ENCODE results near the gene DNAAF5.

The DNAAF5 gene

GRCh38 chr7:726084-726853 is at the start of gene DNAAF5:
TSS of gene DNAAF5 (plus strand) at chr7:726699. CDS start at chr7:726721, 22 bp downstream.
- peak; percentile 87 for DNase-seq

DNA sequence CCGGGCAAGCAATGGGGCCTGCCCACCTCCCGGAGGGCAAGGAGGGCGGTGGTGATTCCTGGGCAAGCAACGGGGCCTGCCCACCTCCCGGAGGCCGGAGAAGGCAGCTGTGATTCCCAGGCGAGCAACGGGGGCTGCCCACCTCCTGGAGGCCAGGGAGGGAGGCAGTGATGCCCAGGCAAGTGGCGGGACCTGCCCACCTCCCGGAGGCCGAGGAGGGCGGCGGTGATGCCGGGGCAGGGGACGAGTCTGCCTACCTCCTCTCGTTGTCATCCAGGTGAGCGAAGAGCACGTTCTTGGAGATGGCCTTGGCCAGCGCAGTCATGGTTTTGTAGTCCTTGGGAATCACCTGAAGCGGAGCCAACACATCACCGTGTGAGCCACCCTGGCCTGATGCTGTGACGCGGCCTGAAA is 49.5 kb upstream of the DNAAF5 start:
- no peak for DNase-seq

DNA sequence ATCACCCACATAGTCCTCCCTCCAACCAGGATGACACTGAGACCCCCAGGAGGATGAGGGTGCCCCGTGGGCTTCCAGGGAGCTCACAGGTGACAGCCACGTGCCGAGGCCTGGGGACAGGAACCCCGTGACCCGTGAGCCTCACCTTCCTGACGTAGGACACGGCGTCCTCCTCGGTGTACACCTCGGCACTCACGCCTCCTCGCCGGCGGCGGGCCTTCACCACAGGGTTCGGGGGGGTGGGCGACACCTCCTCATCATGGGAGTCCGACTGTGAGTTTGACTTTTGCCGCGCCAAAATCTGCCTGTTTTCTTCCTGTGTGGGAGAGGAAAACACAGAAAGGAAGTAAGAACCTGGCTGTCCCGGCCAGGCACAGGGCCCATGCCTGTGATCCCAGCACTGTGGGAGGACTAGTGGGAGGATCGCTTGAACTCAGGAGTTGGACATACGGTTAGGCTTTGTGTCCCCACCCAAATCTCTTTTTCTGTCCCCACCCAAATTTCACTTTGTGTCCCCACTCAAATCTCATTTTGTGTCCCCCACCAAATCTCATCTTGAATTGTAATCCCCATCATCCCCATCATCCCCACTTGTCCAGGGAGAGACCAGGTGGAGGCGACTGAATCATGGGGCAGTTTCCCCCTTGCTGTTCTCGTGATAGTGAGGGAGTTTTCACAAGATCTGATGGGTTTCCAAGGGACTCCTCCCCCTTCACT is 45.9 kb upstream of the DNAAF5 start:
- DNase-seq, result no peak

DNA sequence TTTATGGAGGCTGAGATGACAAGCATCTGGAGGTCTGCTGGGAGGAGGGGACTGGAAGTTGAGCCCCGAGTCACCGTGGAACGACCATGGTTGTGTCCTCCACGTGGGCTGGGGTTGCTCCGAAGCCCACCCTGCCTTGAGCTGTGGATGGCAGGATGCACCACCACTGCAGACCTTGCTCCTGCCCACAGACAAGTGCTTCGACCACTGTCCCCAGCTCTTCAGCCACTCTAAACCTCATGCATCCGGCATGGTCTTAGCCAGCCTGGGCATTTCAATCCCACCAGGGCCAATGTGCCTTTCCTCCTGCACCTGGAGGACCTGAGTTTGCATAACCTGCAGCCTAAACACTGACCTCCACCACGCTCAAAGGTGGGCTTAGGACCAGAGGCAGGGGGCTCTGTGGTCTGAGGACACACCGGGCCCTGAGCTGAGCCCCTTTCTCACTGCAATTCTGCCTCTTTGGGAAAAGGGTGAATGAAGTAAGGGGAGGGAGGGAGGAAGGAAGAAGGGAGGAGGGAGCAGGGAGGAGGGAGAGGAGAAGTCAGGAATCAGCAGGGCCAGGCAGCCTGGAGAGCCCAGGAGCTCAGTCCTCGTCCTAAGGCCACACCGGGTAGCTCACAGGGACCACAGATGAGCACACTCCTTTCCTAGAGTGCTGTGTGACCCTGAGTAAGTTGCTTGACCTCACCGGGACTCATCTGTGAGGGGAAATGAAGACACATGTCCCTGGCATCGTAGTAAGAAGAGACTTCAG is 44.8 kb upstream of the DNAAF5 start:
- DNase-seq, result no peak

GRCh38 chr7:682810-683209 is 43.7 kb upstream of the DNAAF5 start:
- no peak for DNase-seq

DNA sequence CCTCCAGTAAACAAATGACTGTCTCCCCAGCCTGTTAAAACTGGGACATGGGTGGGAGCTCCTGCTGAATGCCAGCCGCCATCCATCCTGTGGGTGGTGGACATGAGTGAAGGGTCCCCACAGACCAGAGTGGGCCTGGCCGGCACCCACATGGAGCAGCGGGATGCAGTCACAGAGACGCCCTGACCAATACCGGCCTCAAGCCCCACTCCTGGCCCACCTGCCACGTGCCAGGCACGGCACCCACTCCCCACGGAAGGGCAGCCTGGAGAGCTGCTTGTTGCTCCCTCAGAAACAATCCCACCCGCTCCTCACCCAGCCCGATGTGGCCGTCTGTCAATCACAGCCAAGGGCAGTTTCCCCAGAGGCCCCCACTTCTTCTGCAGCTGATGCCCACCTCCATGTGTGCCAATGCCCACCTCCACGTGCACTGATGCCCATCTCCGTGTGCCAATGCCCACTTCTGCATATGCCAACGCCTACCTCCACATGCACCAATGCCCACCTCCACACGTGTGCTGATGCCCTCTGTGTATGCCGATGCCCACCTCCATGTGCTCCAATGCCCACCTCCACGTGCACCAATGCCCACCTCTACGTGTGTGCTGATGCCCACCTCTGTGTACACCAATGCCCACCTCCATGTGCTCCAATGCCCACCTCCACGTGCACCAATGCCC is 42.8 kb upstream of the DNAAF5 start:
- DNase-seq, result no peak

- DNase-seq, result no peak
Measured at GRCh38 chr7:684416-684815, 42.1 kb upstream of the DNAAF5 start.

DNA sequence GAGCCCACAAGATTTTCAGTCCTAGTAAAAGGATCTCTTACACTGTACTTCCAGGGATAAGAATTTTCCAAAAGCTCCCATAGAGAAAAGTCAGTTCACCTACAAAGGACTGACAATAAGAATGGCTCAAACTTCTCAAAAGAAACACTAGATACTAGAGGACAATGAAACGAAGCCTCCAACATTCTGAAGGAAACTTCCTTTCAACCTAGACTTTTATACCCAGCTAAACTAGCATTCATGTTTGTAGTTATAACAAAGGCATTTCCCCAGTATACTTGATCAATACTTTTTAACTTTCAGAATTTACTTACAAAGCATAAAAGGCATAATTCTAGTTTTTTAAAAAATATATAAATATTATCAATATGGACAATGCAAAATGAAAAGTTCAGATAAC is 41.0 kb upstream of the DNAAF5 start:
- DNase-seq, result no peak

DNA sequence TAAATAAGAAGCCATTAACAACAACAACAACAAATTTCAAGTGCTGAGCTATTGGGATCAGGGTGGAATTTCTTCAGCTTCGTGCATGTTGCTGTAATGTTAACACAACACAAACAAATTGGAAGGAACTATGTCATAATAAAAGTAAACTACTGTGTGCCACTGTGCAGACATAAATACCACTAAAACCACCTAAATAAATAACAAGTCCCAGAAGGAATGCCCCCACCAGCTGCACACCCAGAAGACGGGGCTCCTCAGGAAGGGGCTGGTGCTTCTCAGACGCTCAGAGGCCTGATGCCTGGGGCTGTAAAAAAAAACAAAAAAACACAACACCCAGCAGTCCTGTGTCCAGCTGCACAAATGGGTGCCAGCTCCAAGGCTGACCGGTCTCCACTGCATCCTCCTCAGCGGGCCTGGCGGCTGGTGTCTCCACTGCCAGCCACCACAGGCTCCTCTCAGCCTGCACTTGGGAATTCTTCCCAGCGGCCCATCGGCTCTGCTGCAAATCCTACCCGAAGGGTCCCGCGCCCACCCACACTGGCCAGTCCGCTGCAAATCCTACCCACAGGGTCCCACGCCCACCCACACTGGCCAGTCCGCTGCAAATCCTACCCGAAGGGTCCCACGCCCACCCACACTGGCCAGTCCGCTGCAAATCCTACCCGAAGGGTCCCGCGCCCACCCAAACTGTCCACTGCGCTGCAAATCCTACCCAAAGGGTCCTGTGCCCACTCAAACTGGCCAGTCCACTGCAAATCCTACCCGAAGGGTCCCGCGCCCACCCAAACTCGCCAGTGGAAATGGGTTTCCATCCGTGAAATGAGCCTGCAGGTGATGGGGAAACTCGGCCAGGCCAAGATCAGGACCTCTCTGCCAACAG is 35.8 kb upstream of the DNAAF5 start:
- DNase-seq, result no peak

- DNase-seq, result no peak
Measured at GRCh38 chr7:691361-692045, 35.0 kb upstream of the DNAAF5 start.

GRCh38 chr7:693280-693679 is 33.2 kb upstream of the DNAAF5 start:
- DNase-seq, result no peak

- DNase-seq, result no peak
Measured at GRCh38 chr7:696426-696811, 30.1 kb upstream of the DNAAF5 start.

DNA sequence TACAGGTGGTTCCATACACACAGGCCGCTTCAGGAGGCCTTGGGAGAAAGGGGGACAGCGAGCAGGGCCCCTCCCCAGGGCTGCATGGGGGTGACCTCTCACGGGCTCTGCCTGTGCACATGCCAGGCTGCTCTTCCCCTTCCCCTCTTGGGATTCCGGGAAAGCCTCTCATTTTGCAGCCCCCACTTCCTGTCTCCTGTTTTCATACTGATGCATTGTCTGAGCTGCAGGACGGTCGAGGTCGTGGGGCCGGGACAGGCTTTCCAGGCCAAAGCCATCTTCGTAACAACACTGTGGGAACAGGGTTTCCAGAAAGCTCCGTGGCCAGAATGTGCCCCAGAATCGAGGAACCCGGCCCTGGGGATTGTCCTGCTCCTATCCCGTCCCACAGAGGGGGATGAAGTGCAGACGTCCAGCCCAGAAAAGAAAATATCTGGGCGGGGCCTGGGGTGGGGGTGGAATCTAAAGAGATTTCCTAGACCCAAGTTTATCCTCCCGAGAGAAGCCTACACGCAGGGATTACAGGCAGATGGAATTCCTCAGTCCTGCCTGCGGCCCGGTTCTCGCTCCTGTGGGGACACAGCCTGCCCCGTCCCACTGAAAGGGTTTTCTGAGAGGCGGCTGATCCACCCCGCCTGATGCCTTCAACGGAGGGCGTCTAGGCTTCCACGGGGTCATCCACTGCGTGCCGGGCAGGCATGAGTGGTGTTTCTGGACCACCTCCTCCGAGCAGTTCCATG is 29.5 kb upstream of the DNAAF5 start:
- no peak for DNase-seq

- no peak for DNase-seq
Measured at GRCh38 chr7:698515-699475, 27.7 kb upstream of the DNAAF5 start.

DNA sequence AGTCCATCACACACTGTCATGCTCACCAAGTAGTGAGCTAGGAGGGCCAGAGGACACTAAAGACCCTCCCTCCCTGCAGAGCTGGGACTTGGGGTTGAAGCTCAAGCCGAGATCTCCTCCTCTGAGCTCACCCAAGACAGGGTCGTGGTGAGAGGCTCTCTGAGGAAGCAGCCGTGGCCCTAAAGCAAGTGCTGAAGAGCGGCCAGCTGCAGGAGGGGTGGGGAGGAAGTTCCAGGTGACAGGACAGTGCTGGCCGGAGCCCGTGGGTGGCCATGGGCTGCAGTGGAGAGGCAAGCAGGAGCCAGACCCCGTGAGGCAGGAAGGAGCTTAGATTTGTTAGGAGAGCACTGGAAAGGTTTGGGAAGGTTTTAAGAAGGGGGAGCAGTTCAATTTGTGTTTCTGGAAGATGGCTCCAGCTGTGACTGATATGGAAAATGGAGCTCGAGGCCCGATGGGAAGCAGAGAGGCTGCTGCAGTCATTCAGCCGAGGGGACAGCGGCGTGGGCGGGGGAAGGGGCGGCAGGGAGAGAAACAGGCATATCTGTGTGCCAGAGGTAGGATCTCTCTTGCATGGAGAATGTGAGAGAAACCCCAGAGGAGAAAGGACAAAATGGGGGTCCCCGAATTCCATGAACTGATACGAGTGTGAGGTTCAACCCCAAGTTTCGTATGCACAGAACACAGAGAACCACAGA is 26.9 kb upstream of the DNAAF5 start:
- DNase-seq, result no peak

GRCh38 chr7:701086-701671 is 25.3 kb upstream of the DNAAF5 start:
- DNase-seq, result no peak

DNA sequence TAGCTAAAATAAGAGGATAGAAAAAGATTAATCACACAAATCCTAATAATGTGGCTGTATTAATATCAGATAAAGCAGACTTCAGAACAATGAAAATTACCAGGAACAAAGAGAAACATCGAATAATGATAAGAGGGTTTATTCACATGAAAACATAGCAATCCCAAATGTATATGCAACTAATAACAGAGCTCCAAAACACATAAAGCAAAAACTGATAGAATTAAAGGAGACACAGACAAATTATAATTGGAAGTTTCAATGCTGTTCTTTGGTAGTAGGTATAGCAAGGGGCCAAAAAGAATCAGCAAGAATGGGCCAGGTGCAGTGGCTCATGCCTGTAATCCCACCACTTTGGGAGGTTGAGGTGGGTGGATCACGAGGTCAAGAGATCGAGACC is 23.4 kb upstream of the DNAAF5 start:
- DNase-seq, result no peak

- no peak for DNase-seq
Measured at GRCh38 chr7:706721-707120, 19.8 kb upstream of the DNAAF5 start.
